NB4 (cell line): ENCODE data around the gene SPDYE16.
"Not testable (repeated sequence)": the region's sequence is repeated elsewhere in the genome, so short reads cannot be mapped to it uniquely, and the experiment has no call there.

Experiments
- POLR2A ChIP-seq: IDR thresholded peaks from 2 replicates; pipeline ENCODE4 v1.6.1; 2011; ENCODE audit warnings: mild to moderate bottlenecking; ENCODE audit not compliant: insufficient read length; ENCODE audit errors: extremely low read depth
- TF ChIP-seq, protein P1 (sequence below): IDR thresholded peaks from one replicate; pipeline ENCODE4 v1.5.1; 2012; ENCODE audit warnings: low read depth, low read length
- TF ChIP-seq, protein P2 (sequence below): IDR thresholded peaks from 2 replicates; pipeline ENCODE4 v1.6.1; 2011; ENCODE audit warnings: low read depth, low read length

DNA sequence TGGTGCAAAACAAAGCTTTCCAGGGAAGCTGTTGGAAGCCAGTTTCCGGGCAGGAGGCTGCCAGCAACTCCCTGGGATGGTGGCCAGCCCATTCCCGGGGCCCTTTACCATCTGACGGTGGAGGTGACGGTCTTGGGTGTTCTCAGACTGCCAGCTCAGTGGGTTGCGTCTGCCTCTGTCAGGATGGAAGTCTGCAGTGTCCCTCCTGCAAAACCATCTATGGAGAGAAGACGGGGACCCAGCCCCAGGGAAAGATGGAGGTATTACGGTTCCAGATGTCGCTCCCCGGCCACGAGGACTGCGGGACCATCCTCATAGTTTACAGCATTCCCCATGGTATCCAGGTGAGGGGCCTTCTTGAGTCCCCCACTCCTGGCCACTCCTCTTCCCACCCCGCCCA lies 39.9 kb downstream of the SPDYE16 start:
- not testable (repeated sequence) for TF ChIP-seq POLR2A
- TF ChIP-seq, protein P1, sequence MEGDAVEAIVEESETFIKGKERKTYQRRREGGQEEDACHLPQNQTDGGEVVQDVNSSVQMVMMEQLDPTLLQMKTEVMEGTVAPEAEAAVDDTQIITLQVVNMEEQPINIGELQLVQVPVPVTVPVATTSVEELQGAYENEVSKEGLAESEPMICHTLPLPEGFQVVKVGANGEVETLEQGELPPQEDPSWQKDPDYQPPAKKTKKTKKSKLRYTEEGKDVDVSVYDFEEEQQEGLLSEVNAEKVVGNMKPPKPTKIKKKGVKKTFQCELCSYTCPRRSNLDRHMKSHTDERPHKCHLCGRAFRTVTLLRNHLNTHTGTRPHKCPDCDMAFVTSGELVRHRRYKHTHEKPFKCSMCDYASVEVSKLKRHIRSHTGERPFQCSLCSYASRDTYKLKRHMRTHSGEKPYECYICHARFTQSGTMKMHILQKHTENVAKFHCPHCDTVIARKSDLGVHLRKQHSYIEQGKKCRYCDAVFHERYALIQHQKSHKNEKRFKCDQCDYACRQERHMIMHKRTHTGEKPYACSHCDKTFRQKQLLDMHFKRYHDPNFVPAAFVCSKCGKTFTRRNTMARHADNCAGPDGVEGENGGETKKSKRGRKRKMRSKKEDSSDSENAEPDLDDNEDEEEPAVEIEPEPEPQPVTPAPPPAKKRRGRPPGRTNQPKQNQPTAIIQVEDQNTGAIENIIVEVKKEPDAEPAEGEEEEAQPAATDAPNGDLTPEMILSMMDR: not testable (repeated sequence)
- TF ChIP-seq, protein P2, sequence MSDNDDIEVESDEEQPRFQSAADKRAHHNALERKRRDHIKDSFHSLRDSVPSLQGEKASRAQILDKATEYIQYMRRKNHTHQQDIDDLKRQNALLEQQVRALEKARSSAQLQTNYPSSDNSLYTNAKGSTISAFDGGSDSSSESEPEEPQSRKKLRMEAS: not testable (repeated sequence)
